ENCODE results near the gene RETSAT.
A peak's percentile ranks its signal among the peaks of the same experiment; 100 is the strongest.
"Not testable (repeated sequence)": the region's sequence is repeated elsewhere in the genome, so short reads cannot be mapped to it uniquely, and the experiment has no call there.

RETSAT gene

DNA sequence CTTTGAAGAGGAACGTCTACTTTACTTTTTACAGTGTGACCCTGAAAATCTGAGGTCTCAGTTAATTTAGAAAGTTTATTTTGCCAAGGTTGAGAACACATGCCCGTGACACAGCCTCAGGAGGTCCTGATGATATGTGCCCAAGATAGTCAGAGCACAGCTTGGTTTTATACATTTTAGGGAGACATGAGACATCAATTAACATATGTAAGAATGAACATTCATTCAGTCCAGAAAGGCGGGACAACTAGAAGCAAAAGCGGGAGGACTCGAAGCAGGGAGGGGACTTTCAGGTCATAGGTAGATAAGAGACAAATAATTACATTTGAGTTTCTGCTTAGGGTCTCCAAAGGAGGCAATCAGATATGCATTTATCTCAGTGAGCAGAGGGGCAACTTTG, 23.9 kb upstream of the RETSAT start:
- DNase-seq (ENCODE audit: low read depth), result no peak

DNA sequence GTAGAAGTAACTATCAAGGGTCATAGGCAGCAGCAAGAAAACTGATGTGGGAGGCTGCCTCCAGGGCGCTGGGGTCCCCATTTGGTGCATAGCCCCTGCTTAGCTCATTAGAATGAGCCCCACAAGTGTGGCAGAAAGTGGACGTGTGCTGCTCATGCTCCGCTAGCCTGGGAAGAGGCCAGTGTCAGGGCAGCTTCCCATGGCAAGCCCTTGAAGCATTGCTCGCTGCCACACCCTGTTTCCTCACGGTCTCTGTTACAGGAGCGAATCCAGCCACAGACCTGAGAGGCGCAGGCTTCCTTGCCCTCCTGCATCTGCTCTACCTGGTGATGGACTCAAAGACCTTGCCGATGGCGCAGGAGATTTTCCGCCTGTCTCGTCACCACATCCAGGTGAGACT, 22.8 kb upstream of the RETSAT start:
- peak; percentile 10 for DNase-seq (ENCODE audit: low read depth)

- peak; percentile 84 for DNase-seq (ENCODE audit: low read depth)
Observed at GRCh38 chr2:85376291-85377065, 22.1 kb upstream of the RETSAT start.

GRCh38 chr2:85371045-85371444, 16.7 kb upstream of the RETSAT start:
- DNase-seq (ENCODE audit: low read depth), result peak; percentile 19

- DNase-seq (ENCODE audit: low read depth), result peak; percentile 44
Observed at GRCh38 chr2:85369500-85369899, 15.2 kb upstream of the RETSAT start.

DNA sequence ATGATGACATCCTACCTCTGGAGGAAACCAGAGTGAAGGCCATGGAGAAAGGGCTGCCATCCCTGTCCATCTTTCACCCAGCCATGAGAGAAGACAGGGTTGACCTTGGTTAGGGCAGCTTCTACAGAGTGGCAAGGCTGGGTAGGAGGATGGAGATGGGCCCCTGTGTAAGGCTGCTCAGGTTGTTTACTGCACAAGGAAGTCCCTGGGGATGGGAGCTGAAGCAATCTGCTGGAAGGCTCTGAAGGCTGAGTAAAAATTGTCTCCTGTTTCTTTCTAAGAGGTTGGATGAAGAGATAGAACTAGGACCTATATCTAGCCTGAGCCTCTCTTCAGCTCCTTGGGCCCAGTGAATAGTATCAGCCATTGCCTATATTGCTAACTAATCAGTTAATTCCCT, 14.6 kb upstream of the RETSAT start:
- peak; percentile 59 for DNase-seq (ENCODE audit: low read depth)

- DNase-seq (ENCODE audit: low read depth), result no peak
Observed at GRCh38 chr2:85367180-85367579, 12.9 kb upstream of the RETSAT start.

DNA sequence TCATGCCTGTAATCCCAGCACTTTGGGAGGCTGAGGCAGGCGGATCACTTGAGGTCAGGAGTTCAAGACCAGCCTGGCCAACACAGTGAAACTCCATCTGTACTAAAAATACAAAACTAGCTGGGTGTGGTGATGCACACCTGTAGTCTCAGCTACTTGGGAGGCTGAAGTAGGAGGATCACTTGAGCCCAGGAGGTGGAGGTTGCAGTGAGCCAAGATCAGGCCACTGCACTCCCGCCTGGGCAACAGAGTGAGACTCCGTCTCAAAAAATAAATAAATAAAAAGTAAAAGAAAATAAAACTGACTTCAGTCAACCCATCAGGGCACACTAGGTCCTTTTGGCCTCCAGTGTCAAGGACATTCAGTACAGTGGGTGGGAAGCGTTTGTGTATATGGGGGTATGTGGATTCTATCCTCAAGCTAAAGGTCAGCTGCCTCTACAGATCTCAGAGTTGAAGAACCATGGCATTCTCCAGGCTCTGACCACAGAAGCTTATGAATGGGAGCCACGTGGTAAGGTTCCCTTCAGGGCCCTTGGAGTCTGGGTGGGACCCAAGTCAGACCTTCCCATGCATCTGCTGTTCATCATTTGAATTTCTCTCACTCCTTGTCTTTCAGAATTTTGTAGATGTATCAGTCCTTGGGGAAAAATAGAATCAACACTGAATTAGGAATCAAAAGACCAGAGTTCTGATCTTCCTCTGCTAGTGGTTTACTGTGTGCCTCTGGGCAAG, 8.5 kb upstream of the RETSAT start:
- not testable (repeated sequence) for DNase-seq (ENCODE audit: low read depth)

DNA sequence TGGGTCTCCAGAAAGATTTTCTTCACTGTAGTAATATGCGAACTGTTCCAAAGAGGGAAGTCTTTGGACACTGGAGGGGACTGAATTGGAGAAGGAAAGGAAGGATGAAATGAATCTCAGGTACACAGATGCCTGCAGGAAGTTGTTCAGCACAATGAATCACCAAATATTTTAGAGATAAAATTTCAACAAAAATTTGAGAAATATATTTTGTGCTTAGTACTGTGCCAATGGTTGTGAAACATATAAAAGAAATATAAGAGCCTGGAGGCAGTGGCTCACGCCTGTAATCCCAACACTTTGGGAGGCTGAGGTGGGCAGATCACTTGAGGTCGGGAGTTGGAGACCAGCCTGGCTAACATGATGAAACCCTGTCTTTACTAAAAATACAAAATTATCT, 3.4 kb upstream of the RETSAT start:
- DNase-seq (ENCODE audit: low read depth), result no peak

GRCh38 chr2:85356186-85356585, 1.9 kb upstream of the RETSAT start:
- no peak for DNase-seq (ENCODE audit: low read depth)

- peak; percentile 15 for DNase-seq (ENCODE audit: low read depth)
Observed at GRCh38 chr2:85355521-85355920, 1.2 kb upstream of the RETSAT start.

DNA sequence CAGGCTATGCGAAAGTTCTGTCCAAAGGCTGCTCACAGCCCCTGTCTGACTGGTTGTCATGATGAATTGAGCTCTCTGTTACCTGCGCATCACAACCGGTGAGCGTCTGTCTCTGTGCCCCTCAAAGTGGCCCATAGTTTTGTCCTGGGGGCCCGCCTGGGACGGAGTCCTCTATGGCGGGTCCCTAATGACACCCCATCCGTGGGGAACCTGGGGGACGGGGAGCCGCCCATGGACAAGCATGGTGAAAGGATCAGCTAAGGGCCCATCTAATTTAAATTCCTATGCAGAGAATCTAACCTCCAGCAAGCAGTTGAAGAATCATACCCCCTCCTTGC, 714 bp upstream of the RETSAT start:
- DNase-seq (ENCODE audit: low read depth), result no peak

DNA sequence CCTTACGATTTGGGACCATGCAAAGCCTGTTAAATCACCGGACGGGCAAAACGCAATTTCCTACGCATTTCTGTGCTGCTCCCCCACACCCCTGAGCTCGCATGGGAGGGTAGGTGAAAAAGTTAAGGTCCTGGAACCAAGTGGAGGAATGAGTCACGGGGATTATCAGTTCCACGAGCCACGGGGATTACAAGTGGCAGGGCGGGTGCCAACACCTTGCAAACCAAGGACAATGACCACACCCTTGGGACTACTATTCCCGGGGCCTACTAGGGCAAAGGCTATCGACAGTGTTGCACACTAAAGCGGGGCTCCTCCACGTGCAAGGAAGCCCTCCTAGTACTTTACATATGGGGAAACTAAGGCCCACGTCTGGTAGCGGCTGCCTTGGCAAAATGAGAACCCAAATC, 447 bp downstream of the RETSAT start:
- DNase-seq (ENCODE audit: low read depth), result peak; percentile 16

DNA sequence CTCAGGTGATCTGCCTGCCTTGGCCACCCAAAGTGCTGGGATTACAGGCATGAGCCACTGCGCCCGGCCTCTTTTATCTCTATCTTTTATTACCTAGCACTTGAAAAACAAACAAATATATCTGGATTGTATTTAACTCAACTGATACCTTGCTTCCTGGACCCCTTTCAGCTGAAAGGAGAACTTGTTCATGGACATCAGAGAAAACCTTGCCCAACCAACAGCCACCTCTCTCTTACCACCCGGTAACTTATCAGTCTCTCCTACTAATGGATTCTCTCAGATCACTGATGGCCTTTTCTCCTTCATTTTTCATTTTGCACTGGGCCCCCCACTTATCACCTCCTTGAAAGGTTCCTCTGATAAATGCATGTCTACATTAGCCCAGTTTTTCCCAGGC, 6.7 kb downstream of the RETSAT start:
- no peak for DNase-seq (ENCODE audit: low read depth)

GRCh38 chr2:85344356-85344954, 9.9 kb downstream of the RETSAT start:
- DNase-seq (ENCODE audit: low read depth), result no peak

- DNase-seq (ENCODE audit: low read depth), result not testable (repeated sequence)
Observed at GRCh38 chr2:85343207-85343895, 11.0 kb downstream of the RETSAT start.

DNA sequence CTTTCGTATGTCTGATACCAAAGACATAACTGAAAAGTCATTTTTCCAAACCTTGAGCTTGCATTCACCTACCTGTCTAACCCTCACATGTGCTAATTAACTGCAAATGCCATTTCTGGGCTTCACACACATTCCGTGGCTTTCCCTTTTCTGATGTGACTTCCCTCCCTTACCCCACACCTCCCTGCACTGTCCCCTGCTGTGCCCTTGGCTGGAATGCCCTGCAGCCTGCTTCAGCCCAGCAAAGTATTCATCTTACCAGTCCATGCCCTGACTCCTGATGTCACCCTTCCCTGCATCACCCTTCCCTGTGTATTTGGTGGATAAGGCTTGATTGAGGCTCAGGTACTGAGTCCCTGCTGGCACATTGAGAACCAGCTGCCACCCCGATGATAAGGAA, 12.2 kb downstream of the RETSAT start:
- no peak for DNase-seq (ENCODE audit: low read depth)

GRCh38 chr2:85341269-85342029, 12.9 kb downstream of the RETSAT start:
- DNase-seq (ENCODE audit: low read depth), result no peak

DNA sequence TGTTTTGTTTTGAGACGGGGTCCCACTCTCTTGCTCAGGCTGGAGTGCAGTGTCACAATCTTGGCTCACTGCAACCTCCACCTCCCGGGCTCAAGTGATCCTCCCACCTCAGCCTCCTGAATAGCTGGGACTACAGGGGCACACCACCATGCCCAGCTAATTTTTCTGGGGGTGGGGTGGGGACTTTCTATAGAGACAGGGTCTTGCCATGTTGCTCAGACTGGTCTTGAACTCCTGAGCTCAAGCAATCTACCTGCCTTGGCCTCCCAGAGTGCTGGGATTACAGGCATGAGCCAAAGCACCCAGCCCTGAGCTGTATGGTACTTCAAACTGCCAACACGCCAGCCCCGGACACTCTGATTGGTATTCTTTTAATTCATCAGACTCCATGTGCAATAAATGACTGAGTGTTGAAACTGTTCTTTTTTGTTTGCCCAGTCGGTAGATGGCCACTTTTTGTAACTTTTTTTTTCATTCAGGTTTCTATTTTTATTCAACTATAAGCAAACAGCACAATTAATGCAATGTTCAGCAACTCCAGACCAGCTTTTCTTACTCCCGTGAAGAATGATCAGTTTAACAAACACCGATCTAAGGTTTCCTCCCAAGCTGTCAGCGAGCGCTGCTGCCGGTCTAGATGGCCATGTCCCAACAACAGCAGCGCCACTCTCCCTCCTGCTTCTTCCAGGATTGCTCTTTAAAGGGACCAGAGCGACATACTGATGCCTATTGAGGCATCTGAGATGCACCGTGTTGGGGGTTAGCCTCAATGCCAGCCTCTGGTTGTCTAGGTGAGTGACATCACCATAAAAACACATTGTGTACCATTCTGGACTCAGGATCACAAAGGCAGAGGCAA, 14.1 kb downstream of the RETSAT start:
- peak; percentile 48 for DNase-seq (ENCODE audit: low read depth)

DNA sequence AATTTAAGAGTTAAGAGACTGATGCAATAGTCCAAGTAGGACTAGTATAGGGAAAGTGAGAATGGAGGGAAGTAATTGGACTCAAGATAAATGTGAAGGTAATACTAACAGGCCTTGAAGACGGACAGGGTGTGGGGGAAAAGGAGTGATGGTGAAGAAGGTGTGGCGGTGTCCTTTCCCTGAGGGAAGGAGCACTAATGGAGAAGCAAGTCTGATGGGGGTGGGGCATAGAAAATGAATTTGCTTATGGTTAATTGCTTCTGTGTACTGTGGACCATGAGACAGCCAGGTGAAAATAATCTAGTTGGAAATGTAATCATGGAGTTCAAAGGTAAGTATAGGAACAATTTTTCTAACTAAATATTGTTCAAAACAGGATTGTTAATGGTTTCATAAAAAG, 19.4 kb downstream of the RETSAT start:
- DNase-seq (ENCODE audit: low read depth), result no peak

GRCh38 chr2:85333877-85334276, 20.5 kb downstream of the RETSAT start:
- not testable (repeated sequence) for DNase-seq (ENCODE audit: low read depth)

Measured in fibroblast of gingiva (primary cell).